Smooth muscle cell (in vitro differentiated cells): ENCODE measurements around the gene PMS2. TPM values are rescaled to one million over a fixed set of nuclear protein-coding genes. Genes with fewer than 3 reads are reported as not detected.

ENCODE experiments used
- DNase-seq: peaks from one replicate; lab custom pipeline; 2025; ENCODE audit not compliant: unreplicated experiment; lab: John Stamatoyannopoulos, UW
- H2AFZ ChIP-seq: fragments of 200-600 bp; sonication (generic); 2 replicates; pipeline ENCODE4 v1.6.0; 2016; ENCODE audit warnings: antibody characterized with exemption, low read depth, mild to moderate bottlenecking
- H3F3A ChIP-seq: fragments of 200-600 bp; sonication (generic); 2 replicates; pipeline ENCODE4 v1.6.0; 2017; ENCODE audit warnings: antibody characterized with exemption, low read depth
- H3K27ac ChIP-seq: fragments of 200-600 bp; sonication (generic); 2 replicates; pipeline ENCODE4 v1.5.1; 2016; ENCODE audit warnings: low read depth, mild to moderate bottlenecking
- H3K27me3 ChIP-seq: fragments of 200-600 bp; sonication (generic); 2 replicates; pipeline ENCODE4 v1.6.1; 2016; ENCODE audit warnings: low read depth, mild to moderate bottlenecking
- H3K36me3 ChIP-seq: fragments of 200-600 bp; sonication (generic); 2 replicates; pipeline ENCODE4 v1.5.1; 2016; ENCODE audit warnings: low read depth
- H3K4me1 ChIP-seq: fragments of 200-600 bp; sonication (generic); 2 replicates; pipeline ENCODE4 v1.5.1; 2016; ENCODE audit warnings: low read depth
- H3K4me2 ChIP-seq: fragments of 200-600 bp; sonication (generic); 2 replicates; pipeline ENCODE4 v1.6.0; 2016; ENCODE audit warnings: mild to moderate bottlenecking
- H3K4me3 ChIP-seq: fragments of 200-600 bp; sonication (generic); 2 replicates; pipeline ENCODE4 v1.5.1; 2016; ENCODE audit warnings: mild to moderate bottlenecking
- H3K79me2 ChIP-seq: fragments of 200-600 bp; sonication (generic); 2 replicates; pipeline ENCODE4 v1.6.0; 2016; ENCODE audit warnings: low read depth, mild to moderate bottlenecking
- H3K9ac ChIP-seq: fragments of 200-600 bp; sonication (generic); 2 replicates; pipeline ENCODE4 v1.6.0; 2016; ENCODE audit warnings: low read depth
- H3K9me3 ChIP-seq: fragments of 200-600 bp; sonication (generic); replicated peaks from 2 replicates; pipeline ENCODE4 v1.5.1; 2016; ENCODE audit warnings: low read depth
- H4K20me1 ChIP-seq: fragments of 200-600 bp; sonication (generic); 2 replicates; pipeline ENCODE4 v1.6.0; 2016; ENCODE audit warnings: low read depth
- CTCF ChIP-seq: fragments of 200-600 bp; sonication (generic); IDR thresholded peaks from 2 replicates; pipeline ENCODE4 v1.5.1; 2017; ENCODE audit warnings: borderline replicate concordance, mild to moderate bottlenecking, antibody characterized with exemption; ENCODE audit not compliant: insufficient read depth, poor library complexity, severe bottlenecking
- WGBS: methylation state at CpG from one replicate; pipeline ENCODE4 v1.1.7; 2016; ENCODE audit warnings: low lambda C conversion rate; 5-methylcytosine and 5-hydroxymethylcytosine counted together
- polyA plus RNA-seq: library from polyadenylated mRNA; unstranded; fragments of >200 nt; fragmentation: Nextera tagmentation; extraction: Ambion mirVana; gene quantifications from 2 replicates; pipeline ENCODE4 v1.2.1, GENCODE V29; 2016
- total RNA-seq: library from RNA; depleted of rRNA; stranded (reverse); fragments of >200 nt; gene quantifications from 2 replicates; pipeline ENCODE4 v1.2.3, GENCODE V29; 2014

Gene PMS2
- total and polyA plus RNA-seq, 2 experiments from 2014 or later, result 5.4 to 8.8 TPM

DNA sequence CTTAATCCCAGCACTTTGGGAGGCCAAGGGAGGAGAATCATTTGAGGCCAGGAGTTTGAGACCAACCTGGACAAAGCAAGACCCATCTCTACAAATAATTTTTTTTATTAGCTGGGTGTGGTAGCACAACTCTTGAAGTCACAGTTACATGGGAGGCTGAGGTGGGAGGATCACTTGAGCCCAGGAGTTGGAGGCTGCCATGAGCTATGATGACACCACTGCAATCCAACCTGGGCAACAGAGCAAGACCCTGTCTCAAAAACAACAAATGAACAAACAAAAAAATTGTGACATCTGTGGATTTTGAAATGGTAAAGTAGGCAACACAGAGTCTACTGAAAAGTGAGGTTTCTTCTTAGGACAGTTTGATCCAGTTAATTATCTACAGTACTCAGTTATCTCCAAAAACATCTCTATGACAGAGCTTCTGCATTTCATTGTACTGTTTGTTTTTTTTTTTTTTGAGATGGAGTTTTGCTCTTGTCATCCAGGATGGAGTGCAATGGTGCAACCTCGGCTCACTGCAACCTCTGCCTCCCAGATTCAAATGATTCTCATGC is 19.0 kb upstream of the PMS2 start:
- Histone ChIP-seq H3K36me3 (peaks cover 4% of the 10 kb centered on the region), H3K79me2 (no peaks in the 10 kb centered on the region), H3F3A (no peaks in the 10 kb centered on the region)

GRCh38 chr7:6026820-6027311 is 18.0 kb upstream of the PMS2 start:
- Histone ChIP-seq H3K4me2 (no peak overlapping the region), H3K27ac (no peak overlapping the region), H3K27me3 (no peaks in the 10 kb centered on the region), H3K79me2 (no peaks in the 10 kb centered on the region), H3K9ac (no peak overlapping the region), H3K36me3 (peaks cover 14% of the 10 kb centered on the region), H3K9me3 (no peaks in the 10 kb centered on the region), H2AFZ (no peak overlapping the region), H3K4me3 (no peak overlapping the region), H3K4me1 (no peaks in the 10 kb centered on the region), H3F3A (no peaks in the 10 kb centered on the region), H4K20me1 (peaks cover 13% of the 10 kb centered on the region)
- WGBS, result 89% methylated on average over 12 of the region's 12 CpGs
- no peak for TF ChIP-seq CTCF
- DNase-seq, result no peak

More for the DNA sequence above, 19.0 kb upstream of the PMS2 start:
- Histone ChIP-seq H2AFZ (no peak overlapping the region), H3K9ac (no peak overlapping the region), H3K4me3 (no peak overlapping the region), H4K20me1 (peaks cover 16% of the 10 kb centered on the region), H3K27ac (no peak overlapping the region), H3K4me1 (no peaks in the 10 kb centered on the region), H3K9me3 (no peaks in the 10 kb centered on the region), H3K27me3 (no peaks in the 10 kb centered on the region), H3K4me2 (no peak overlapping the region)
- no peak for TF ChIP-seq CTCF
- no peak for DNase-seq
- WGBS, result 100% methylated on average over 1 of the region's 1 CpG

- Histone ChIP-seq H3K27me3 (no peaks in the 10 kb centered on the region), H3F3A (no peaks in the 10 kb centered on the region), H3K9me3 (no peaks in the 10 kb centered on the region), H4K20me1 (peaks cover 7% of the 10 kb centered on the region), H3K4me1 (no peaks in the 10 kb centered on the region), H3K36me3 (peaks cover 20% of the 10 kb centered on the region), H3K9ac (no peak overlapping the region), H3K79me2 (no peaks in the 10 kb centered on the region), H2AFZ (no peak overlapping the region), H3K4me2 (no peak overlapping the region), H3K27ac (no peak overlapping the region), H3K4me3 (no peak overlapping the region)
- WGBS, result 90% methylated on average over 22 of the region's 22 CpGs
- no peak for DNase-seq
- no peak for TF ChIP-seq CTCF
Observed at GRCh38 chr7:6026011-6026819, 17.4 kb upstream of the PMS2 start.
